GM18858 (cell line): ENCODE measurements around the gene NCS1.

ENCODE experiments used
- ATAC-seq: cut with Tn5 transposase; IDR thresholded peaks from one replicate; pipeline ENCODE4 v1.9.1; 2021; ENCODE audit not compliant: unreplicated experiment

The NCS1 gene

DNA sequence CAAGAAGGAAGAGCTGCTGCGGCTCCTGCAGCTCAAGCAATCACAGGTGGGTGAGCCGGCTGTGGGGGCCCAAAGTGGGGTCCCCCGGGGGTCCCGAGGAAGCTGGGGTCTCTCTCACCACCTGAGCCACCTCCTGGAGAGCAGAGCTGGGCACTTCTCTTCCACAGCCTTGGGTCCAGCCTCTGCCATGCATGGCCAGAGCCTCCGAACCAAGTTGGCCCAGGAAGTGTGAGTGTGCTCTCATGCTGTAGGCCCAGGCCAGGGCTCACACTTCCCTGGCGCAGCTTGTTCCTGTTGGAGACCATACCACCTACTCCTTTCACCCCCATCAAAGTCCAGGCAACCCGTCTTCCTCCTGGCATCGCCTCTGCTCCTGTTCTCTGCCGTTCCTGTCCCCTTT, 113.1 kb downstream of the NCS1 start:
- ATAC-seq, result no peak

DNA sequence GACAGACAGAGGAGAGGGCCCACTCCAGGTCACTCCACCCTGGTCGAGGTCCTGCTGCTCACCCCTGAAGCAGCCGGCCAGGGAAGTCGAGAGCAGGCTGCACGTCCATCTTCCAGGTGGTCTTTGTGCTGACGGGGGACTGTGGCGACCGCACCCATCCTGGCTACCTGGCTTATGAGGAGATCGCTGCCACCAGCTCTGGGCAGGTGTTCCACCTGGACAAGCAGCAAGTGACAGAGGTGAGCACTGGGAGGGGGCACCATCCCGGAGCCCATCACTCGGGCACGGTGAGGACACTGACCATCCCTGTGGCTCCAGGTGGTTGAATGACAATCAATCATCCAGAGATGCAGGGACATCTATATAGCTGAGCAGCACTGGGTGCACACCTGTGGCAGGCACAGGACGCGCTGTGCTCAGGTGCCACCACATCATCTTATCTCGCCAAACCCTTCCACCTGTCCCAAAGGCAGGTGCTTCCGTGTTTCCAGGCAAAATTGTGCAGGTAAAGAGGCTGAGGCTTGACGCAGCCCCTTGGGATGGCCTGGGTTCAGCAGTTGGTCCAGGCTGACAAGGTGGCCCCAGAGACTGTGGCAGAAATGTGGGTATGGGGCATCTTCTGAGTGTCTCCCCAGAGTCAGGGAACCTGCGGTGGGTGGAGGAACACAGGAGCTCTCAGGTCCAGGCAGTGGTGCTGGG, 114.0 kb downstream of the NCS1 start:
- ATAC-seq, result no peak
